ENCODE data around the gene PIH1D1. TPM values are rescaled to one million over a fixed set of nuclear protein-coding genes. Genes with fewer than 3 reads are reported as not detected.

The PIH1D1 gene
- total and polyA plus RNA-seq, 2 donors (not counting 3 experiments of a cell fraction or from before 2014, with no cell fraction given), result 83.2 to 86.9 TPM

DNA sequence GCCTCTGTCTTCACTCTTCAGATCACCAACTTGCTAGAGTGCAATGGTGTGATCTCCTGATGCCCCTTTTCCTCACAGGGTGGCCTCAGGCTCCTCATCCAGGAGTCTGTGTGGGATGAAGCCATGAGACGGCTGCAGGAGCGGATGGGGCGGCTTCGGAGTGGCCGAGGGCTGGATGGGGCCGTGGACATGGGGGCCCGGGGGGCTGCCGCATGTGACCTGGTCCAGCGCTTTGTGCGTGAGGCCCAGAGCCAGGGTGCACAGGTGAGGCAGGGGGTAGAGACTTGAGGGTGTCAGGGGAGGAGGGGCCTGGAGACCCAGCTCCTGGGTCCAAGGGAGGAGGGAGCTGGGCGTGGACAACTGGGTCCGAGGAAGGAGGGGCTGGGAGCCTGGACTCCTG, 10.9 kb upstream of the PIH1D1 start:
- intact Hi-C loops (cut with micrococcal nuclease), result no loop called here
- dilution Hi-C loops (cut with MboI; ENCODE audit: extremely low pct_ligation_motif_present, low sequenced_read_pairs), result no loop called here
- H3K4me2 ChIP-seq (ENCODE audit: insufficient read depth, low read length), result no peak overlapping the region
- H3K27ac ChIP-seq (ENCODE audit: insufficient read depth, low read depth, low read length), result no peak overlapping the region
- no peaks in the 10 kb centered on the region for H3K9me1 ChIP-seq (replicated peaks; ENCODE audit: control insufficient read depth, extremely low read depth, insufficient read depth, low read length)
- peaks cover 0 to 8% of the 10 kb centered on the region in 2 experiments for H3K36me3 ChIP-seq (ENCODE audit: control insufficient read depth in 2 of 2, extremely low read depth in 1 of 2, insufficient read depth in 2 of 2, low read length in 2 of 2)
- DNase-seq (ENCODE audit: low read depth, low spot score) (no peak), FAIRE-seq (no peak)
- H3K27me3 ChIP-seq (ENCODE audit: control insufficient read depth in 2 of 2, insufficient read depth in 2 of 2, low read length in 2 of 2), result no peaks in the 10 kb centered on the region
- ChIA-PET POLR2A (no interaction called here), CTCF (no interaction called here)
- no peaks in the 10 kb centered on the region for H3K4me1 ChIP-seq (ENCODE audit: control insufficient read depth, extremely low read depth, insufficient read depth, low read length)
- no peak overlapping the region for H3K9ac ChIP-seq (replicated peaks; ENCODE audit: extremely low read depth, insufficient read depth, low read length)
- H3K79me2 ChIP-seq (ENCODE audit: control insufficient read depth, insufficient read depth, low read length), result no peaks in the 10 kb centered on the region
- no TSS peak for BruUV-seq (replicated peaks)
- TF ChIP-seq, protein P1, sequence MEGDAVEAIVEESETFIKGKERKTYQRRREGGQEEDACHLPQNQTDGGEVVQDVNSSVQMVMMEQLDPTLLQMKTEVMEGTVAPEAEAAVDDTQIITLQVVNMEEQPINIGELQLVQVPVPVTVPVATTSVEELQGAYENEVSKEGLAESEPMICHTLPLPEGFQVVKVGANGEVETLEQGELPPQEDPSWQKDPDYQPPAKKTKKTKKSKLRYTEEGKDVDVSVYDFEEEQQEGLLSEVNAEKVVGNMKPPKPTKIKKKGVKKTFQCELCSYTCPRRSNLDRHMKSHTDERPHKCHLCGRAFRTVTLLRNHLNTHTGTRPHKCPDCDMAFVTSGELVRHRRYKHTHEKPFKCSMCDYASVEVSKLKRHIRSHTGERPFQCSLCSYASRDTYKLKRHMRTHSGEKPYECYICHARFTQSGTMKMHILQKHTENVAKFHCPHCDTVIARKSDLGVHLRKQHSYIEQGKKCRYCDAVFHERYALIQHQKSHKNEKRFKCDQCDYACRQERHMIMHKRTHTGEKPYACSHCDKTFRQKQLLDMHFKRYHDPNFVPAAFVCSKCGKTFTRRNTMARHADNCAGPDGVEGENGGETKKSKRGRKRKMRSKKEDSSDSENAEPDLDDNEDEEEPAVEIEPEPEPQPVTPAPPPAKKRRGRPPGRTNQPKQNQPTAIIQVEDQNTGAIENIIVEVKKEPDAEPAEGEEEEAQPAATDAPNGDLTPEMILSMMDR (IDR thresholded peaks at IDR 0.05; ENCODE audit: extremely low read depth in 1 of 2, insufficient read depth in 1 of 2, low read depth in 1 of 2, low read length in 2 of 2), result no peak
- TF ChIP-seq POLR2A (IDR thresholded peaks at IDR 0.05; ENCODE audit: low read depth, low read length), result no peak
- TF ChIP-seq MYC (IDR thresholded peaks at IDR 0.05; ENCODE audit: low read depth, low read length), result no peak
- no peak for TF ChIP-seq GATA2 (IDR thresholded peaks at IDR 0.05; ENCODE audit: insufficient read depth, insufficient read length, low read depth, low read length)
- no peak for TF ChIP-seq POLR2AphosphoS5 (IDR thresholded peaks at IDR 0.05; ENCODE audit: insufficient read depth, low read depth, low read length)
- TF ChIP-seq EZH2 (IDR thresholded peaks at IDR 0.05; ENCODE audit: borderline replicate concordance, low read depth, low read length, severe bottlenecking), result no peak
- no peak for TF ChIP-seq FOS (IDR thresholded peaks at IDR 0.05; ENCODE audit: borderline replicate concordance, insufficient read depth, low read length)
- TF ChIP-seq, protein P2, sequence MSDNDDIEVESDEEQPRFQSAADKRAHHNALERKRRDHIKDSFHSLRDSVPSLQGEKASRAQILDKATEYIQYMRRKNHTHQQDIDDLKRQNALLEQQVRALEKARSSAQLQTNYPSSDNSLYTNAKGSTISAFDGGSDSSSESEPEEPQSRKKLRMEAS (IDR thresholded peaks at IDR 0.05; ENCODE audit: insufficient read depth, insufficient read length), result no peak
- TF ChIP-seq JUN (IDR thresholded peaks at IDR 0.05; ENCODE audit: borderline replicate concordance, insufficient read depth, insufficient read length, low read depth), result no peak
- no peak overlapping the region for H3K4me3 ChIP-seq (replicated peaks in 1 of 3; ENCODE audit: insufficient read depth in 1 of 3, low read depth in 1 of 3, low read length in 3 of 3)
- no peaks in the 10 kb centered on the region for H3K9me3 ChIP-seq (replicated peaks; ENCODE audit: control insufficient read depth, insufficient read depth, low read length)
- no peak overlapping the region for H2AFZ ChIP-seq (ENCODE audit: low read depth, low read length)
- no peaks in the 10 kb centered on the region for H4K20me1 ChIP-seq (replicated peaks; ENCODE audit: control insufficient read depth, extremely low read depth, insufficient read depth, low read length)

Data from endothelial cell of umbilical vein (primary cell).